Loucy (cell line): Measurements from ENCODE around the gene PSMD3.

ENCODE experiments used
- H2AFZ ChIP-seq: fragments of 200-600 bp; sonication (generic); 2 replicates; pipeline ENCODE4 v1.6.0; 2016; ENCODE audit warnings: antibody characterized with exemption, mild to moderate bottlenecking, low read length, moderate library complexity
- H3F3A ChIP-seq: fragments of 200-600 bp; 2 replicates; pipeline ENCODE4 v1.6.0; 2016; ENCODE audit warnings: antibody characterized with exemption, low read depth, mild to moderate bottlenecking
- H3K27me3 ChIP-seq: fragments of 200-600 bp; sonication (generic); 2 replicates; pipeline ENCODE4 v1.6.1; 2014; ENCODE audit warnings: low read length, mild to moderate bottlenecking; ENCODE audit not compliant: insufficient read depth, poor library complexity, severe bottlenecking
- H3K36me3 ChIP-seq: fragments of 200-600 bp; sonication (generic); 2 replicates; pipeline ENCODE4 v1.6.1; 2016; ENCODE audit warnings: low read length; ENCODE audit not compliant: insufficient read depth
- H3K4me1 ChIP-seq: fragments of 200-600 bp; sonication (generic); 2 replicates; pipeline ENCODE4 v1.5.1; 2014; ENCODE audit warnings: low read length, mild to moderate bottlenecking; ENCODE audit not compliant: insufficient read depth, poor library complexity, severe bottlenecking
- H3K4me2 ChIP-seq: fragments of 200-600 bp; sonication (generic); 2 replicates; pipeline ENCODE4 v1.6.0; 2014; ENCODE audit warnings: antibody characterized with exemption, low read length, low read depth, mild to moderate bottlenecking; ENCODE audit not compliant: poor library complexity, severe bottlenecking
- H3K4me3 ChIP-seq: fragments of 200-600 bp; sonication (generic); 2 replicates; pipeline ENCODE4 v1.5.1; 2014; ENCODE audit warnings: low read length, mild to moderate bottlenecking, mixed read lengths; ENCODE audit not compliant: poor library complexity, severe bottlenecking
- H3K79me2 ChIP-seq: fragments of 200-600 bp; sonication (generic); 2 replicates; pipeline ENCODE4 v1.6.1; 2014; ENCODE audit warnings: low read length; ENCODE audit not compliant: insufficient read depth
- H3K9ac ChIP-seq: fragments of 200-600 bp; sonication (generic); 2 replicates; pipeline ENCODE4 v1.6.0; 2014; ENCODE audit warnings: mild to moderate bottlenecking, low read depth, low read length, moderate library complexity; ENCODE audit not compliant: poor library complexity, severe bottlenecking
- H3K9me2 ChIP-seq: fragments of 200-600 bp; sonication (generic); replicated peaks from 2 replicates; pipeline ENCODE4 v1.6.1; 2016; ENCODE audit warnings: low read depth, low read length, mixed read lengths
- H3K9me3 ChIP-seq: fragments of 200-600 bp; sonication (generic); 2 replicates; pipeline ENCODE4 v1.6.1; 2014; ENCODE audit warnings: mild to moderate bottlenecking, antibody characterized with exemption, low read length, low read depth; ENCODE audit not compliant: insufficient read depth
- H4K20me1 ChIP-seq: fragments of 200-600 bp; sonication (generic); 2 replicates; pipeline ENCODE4 v1.6.0; 2014; ENCODE audit warnings: antibody characterized with exemption, low read length, mild to moderate bottlenecking; ENCODE audit not compliant: insufficient read depth, poor library complexity, severe bottlenecking
- EZH2phosphoT487 ChIP-seq: fragments of 200-600 bp; IDR thresholded peaks from 2 replicates; pipeline ENCODE4 v1.6.1; 2018; ENCODE audit warnings: antibody characterized with exemption, mild to moderate bottlenecking, moderate library complexity, borderline replicate concordance
- TF ChIP-seq, protein P1 (sequence below): fragments of 200-600 bp; sonication (generic); conservative IDR thresholded peaks from 2 replicates; pipeline ENCODE4 v1.5.1; 2014; ENCODE audit warnings: mild to moderate bottlenecking, antibody characterized with exemption, low read length

The PSMD3 gene

DNA sequence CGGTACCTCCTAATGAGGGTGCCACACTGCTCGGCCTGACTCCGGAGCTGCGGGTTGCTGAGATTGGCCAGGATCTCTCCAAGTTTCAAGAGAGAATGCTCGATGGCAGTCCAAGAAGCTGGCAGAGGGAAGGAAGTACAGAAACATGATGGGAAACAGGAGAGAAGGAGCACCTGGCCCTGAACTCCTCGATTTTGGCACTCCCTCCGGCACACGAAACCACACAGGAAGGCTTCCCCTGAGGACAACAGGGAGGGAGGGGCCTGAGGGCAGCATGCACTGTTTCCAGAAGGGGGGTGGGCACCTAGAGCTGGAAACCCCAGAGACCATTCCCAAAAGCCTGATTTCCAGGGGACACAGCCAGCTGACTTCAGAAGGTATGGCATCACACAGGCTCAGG is 52.7 kb downstream of the PSMD3 start:
- no peak overlapping the region for H3K4me2 ChIP-seq
- no peaks in the 10 kb centered on the region for H3K79me2 ChIP-seq
- H3K4me1 ChIP-seq: no peaks in the 10 kb centered on the region
- H3K27me3 ChIP-seq: no peaks in the 10 kb centered on the region
- TF ChIP-seq, protein P1, sequence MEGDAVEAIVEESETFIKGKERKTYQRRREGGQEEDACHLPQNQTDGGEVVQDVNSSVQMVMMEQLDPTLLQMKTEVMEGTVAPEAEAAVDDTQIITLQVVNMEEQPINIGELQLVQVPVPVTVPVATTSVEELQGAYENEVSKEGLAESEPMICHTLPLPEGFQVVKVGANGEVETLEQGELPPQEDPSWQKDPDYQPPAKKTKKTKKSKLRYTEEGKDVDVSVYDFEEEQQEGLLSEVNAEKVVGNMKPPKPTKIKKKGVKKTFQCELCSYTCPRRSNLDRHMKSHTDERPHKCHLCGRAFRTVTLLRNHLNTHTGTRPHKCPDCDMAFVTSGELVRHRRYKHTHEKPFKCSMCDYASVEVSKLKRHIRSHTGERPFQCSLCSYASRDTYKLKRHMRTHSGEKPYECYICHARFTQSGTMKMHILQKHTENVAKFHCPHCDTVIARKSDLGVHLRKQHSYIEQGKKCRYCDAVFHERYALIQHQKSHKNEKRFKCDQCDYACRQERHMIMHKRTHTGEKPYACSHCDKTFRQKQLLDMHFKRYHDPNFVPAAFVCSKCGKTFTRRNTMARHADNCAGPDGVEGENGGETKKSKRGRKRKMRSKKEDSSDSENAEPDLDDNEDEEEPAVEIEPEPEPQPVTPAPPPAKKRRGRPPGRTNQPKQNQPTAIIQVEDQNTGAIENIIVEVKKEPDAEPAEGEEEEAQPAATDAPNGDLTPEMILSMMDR: no peak
- TF ChIP-seq EZH2phosphoT487: no peak
- H4K20me1 ChIP-seq: no peaks in the 10 kb centered on the region
- peaks cover 45% of the 10 kb centered on the region; the same call in 1 of the 2 replicates for H3K36me3 ChIP-seq
- H3K9me3 ChIP-seq: no peaks in the 10 kb centered on the region
- no peak overlapping the region for H2AFZ ChIP-seq
- no peaks in the 10 kb centered on the region for H3F3A ChIP-seq
- H3K9ac ChIP-seq: no peak overlapping the region
- no peaks in the 10 kb centered on the region for H3K9me2 ChIP-seq
- H3K4me3 ChIP-seq: no peak overlapping the region

DNA sequence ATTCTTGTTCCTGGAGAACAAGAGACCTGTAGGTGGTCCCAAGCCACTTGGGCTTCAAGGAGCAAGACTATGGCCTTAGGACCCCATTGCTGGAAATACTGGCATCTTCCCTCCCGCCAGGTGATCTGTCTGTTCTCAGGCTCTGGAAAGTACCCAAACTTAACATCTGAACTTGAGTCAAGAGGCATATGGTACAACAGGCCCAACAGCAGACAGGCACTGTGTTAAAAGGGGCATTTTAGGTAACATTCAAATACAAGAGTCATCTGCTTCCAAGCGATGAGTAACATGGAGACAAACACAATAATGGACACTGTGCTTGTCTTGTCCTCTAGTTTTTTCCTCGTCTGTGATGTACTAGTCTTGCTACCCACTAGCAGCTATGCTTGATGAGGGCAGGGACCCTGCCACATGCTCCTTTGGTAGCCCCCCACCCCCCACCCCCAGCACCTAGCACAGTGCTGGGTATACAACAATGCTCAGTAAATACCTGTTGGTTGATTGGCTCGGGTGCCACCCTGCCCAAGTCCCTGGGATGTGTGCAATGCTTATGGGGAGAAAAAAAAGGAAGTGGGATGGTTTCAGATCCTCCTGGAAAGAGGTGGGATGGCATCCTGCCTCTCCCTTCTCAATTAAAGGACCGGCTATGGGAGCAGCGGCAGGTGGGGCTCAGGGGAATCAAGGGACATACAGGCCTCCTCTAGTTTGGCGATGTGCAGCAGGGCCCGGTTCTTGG is 54.0 kb downstream of the PSMD3 start:
- Histone ChIP-seq H3K27me3 (no peaks in the 10 kb centered on the region), H3K9me3 (no peaks in the 10 kb centered on the region), H3F3A (no peaks in the 10 kb centered on the region), H3K4me1 (no peaks in the 10 kb centered on the region), H3K9me2 (no peaks in the 10 kb centered on the region), H3K36me3 (peaks cover 41% of the 10 kb centered on the region; the same call in 1 of the 2 replicates), H2AFZ (no peak overlapping the region), H3K9ac (no peak overlapping the region), H3K4me2 (no peak overlapping the region), H3K4me3 (no peak overlapping the region), H4K20me1 (no peaks in the 10 kb centered on the region), H3K79me2 (no peaks in the 10 kb centered on the region)
- TF ChIP-seq EZH2phosphoT487: no peak
- TF ChIP-seq, protein P1: no peak

DNA sequence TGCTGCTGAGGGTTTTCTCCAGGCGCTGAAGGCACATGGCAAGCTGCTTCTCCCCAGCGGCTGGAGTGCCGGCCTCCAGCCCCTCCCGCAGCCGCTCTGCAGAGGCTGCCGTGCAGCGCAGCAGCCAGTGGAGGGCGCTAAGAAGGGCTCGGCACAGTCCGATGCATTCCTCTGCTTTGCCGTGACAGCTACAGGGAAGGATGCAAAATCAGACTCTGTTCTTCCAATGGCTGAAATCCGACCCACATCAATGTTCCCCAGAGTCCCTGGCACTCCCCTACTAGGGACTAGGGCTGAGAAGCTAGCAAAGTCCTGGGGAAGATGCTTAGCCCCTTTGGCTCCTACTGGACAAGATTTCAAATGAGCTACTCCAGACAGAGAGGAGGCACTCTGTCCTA is 54.6 kb downstream of the PSMD3 start:
- H3K4me1 ChIP-seq: no peaks in the 10 kb centered on the region
- no peaks in the 10 kb centered on the region for H3F3A ChIP-seq
- H3K4me3 ChIP-seq: no peak overlapping the region
- no peak overlapping the region for H3K9ac ChIP-seq
- no peaks in the 10 kb centered on the region for H3K9me3 ChIP-seq
- H3K27me3 ChIP-seq: no peaks in the 10 kb centered on the region
- no peaks in the 10 kb centered on the region for H3K9me2 ChIP-seq
- peaks cover 39% of the 10 kb centered on the region; the same call in 1 of the 2 replicates for H3K36me3 ChIP-seq
- no peaks in the 10 kb centered on the region for H3K79me2 ChIP-seq
- no peak overlapping the region for H2AFZ ChIP-seq
- TF ChIP-seq, protein P1: peak; percentile 78
- TF ChIP-seq EZH2phosphoT487: no peak
- H4K20me1 ChIP-seq: no peaks in the 10 kb centered on the region
- no peak overlapping the region for H3K4me2 ChIP-seq
